ENCODE measurements around the gene DENND4A.

The DENND4A gene

GRCh38 chr15:65666257-65666656 is 125.8 kb downstream of the DENND4A start:
- no peak overlapping the region for H2AK5ac ChIP-seq (ENCODE audit: low read depth, low read length)
- H2BK15ac ChIP-seq (ENCODE audit: low read length): no peak overlapping the region
- no peak overlapping the region for H2BK5ac ChIP-seq (ENCODE audit: low read length)
- H4K8ac ChIP-seq (ENCODE audit: low read depth, low read length): no peak overlapping the region
- H3K4me1 ChIP-seq (ENCODE audit: control insufficient read depth in 2 of 2, insufficient read depth in 1 of 2, low read depth in 1 of 2, low read length in 2 of 2): no peaks in the 10 kb centered on the region
- H2AFZ ChIP-seq (ENCODE audit: low read length): no peak overlapping the region
- H3K27ac ChIP-seq (replicated peaks; ENCODE audit: low read length): no peak overlapping the region
- WGBS, 2 donors (ENCODE audit: extremely low coverage in 2 of 2, insufficient read length in 2 of 2, insufficient replicate concordance in 1 of 2): no CpG with 5 or more reads among the region's 3 CpGs
- H3K9me3 ChIP-seq (replicated peaks in 1 of 2; ENCODE audit: control insufficient read depth in 2 of 2, insufficient read depth in 1 of 2, low read depth in 1 of 2, low read length in 2 of 2): no peaks in the 10 kb centered on the region
- H3K4me2 ChIP-seq (ENCODE audit: insufficient read depth, low read length, poor library complexity, severe bottlenecking): no peak overlapping the region
- no peak overlapping the region for H2BK12ac ChIP-seq (ENCODE audit: low read length)
- no peaks in the 10 kb centered on the region for H3K79me1 ChIP-seq (ENCODE audit: low read depth, low read length)
- no peak overlapping the region for H4K91ac ChIP-seq (ENCODE audit: low read depth, low read length, poor library complexity)
- H2BK120ac ChIP-seq (ENCODE audit: low read depth, low read length): no peak overlapping the region
- H3K4me3 ChIP-seq (ENCODE audit: low read length in 2 of 2): no peak overlapping the region
- H3K18ac ChIP-seq (ENCODE audit: low read length): no peak overlapping the region
- peaks cover 0 to 15% of the 10 kb centered on the region in 2 donors for H3K36me3 ChIP-seq (replicated peaks in 1 of 2; ENCODE audit: control insufficient read depth in 2 of 2, insufficient read depth in 2 of 2, low read length in 2 of 2)
- H3K9ac ChIP-seq (ENCODE audit: low read depth, low read length, poor library complexity): no peak overlapping the region
- DNase-seq (ENCODE audit: low spot score): no peak
- no peak overlapping the region for H3K14ac ChIP-seq (ENCODE audit: low read length)
- no peak overlapping the region for H3K4ac ChIP-seq (ENCODE audit: low read length)
- no peaks in the 10 kb centered on the region for H3K27me3 ChIP-seq (ENCODE audit: control insufficient read depth in 3 of 3, insufficient read depth in 3 of 3, low read depth in 1 of 3, low read length in 3 of 3)
- no peak overlapping the region for H3K23ac ChIP-seq (ENCODE audit: low read depth, low read length, poor library complexity)

- H4K8ac ChIP-seq (ENCODE audit: low read depth, low read length): no peak overlapping the region
- WGBS, 2 donors (ENCODE audit: extremely low coverage in 2 of 2, insufficient read length in 2 of 2, insufficient replicate concordance in 1 of 2): no CpG with 5 or more reads among the region's 3 CpGs
- no peak overlapping the region for H2BK5ac ChIP-seq (ENCODE audit: low read length)
- no peak overlapping the region for H4K91ac ChIP-seq (ENCODE audit: low read depth, low read length, poor library complexity)
- H3K36me3 ChIP-seq (replicated peaks in 1 of 2; ENCODE audit: control insufficient read depth in 2 of 2, insufficient read depth in 2 of 2, low read length in 2 of 2): peaks cover 0 to 5% of the 10 kb centered on the region in 2 donors
- no peak overlapping the region for H2AFZ ChIP-seq (ENCODE audit: low read length)
- no peak overlapping the region for H3K4me2 ChIP-seq (ENCODE audit: insufficient read depth, low read length, poor library complexity, severe bottlenecking)
- H3K4me1 ChIP-seq (ENCODE audit: control insufficient read depth in 2 of 2, insufficient read depth in 1 of 2, low read depth in 1 of 2, low read length in 2 of 2): no peaks in the 10 kb centered on the region
- H3K14ac ChIP-seq (ENCODE audit: low read length): no peak overlapping the region
- H3K23ac ChIP-seq (ENCODE audit: low read depth, low read length, poor library complexity): no peak overlapping the region
- no peak overlapping the region for H2BK15ac ChIP-seq (ENCODE audit: low read length)
- H3K18ac ChIP-seq (ENCODE audit: low read length): no peak overlapping the region
- no peak overlapping the region for H3K4ac ChIP-seq (ENCODE audit: low read length)
- no peaks in the 10 kb centered on the region for H3K9me3 ChIP-seq (replicated peaks in 1 of 2; ENCODE audit: control insufficient read depth in 2 of 2, insufficient read depth in 1 of 2, low read depth in 1 of 2, low read length in 2 of 2)
- H2BK12ac ChIP-seq (ENCODE audit: low read length): no peak overlapping the region
- no peak overlapping the region for H3K4me3 ChIP-seq (ENCODE audit: low read length in 2 of 2)
- no peak overlapping the region for H3K27ac ChIP-seq (replicated peaks; ENCODE audit: low read length)
- no peak for DNase-seq (ENCODE audit: low spot score)
- no peaks in the 10 kb centered on the region for H3K79me1 ChIP-seq (ENCODE audit: low read depth, low read length)
- no peak overlapping the region for H3K9ac ChIP-seq (ENCODE audit: low read depth, low read length, poor library complexity)
- H3K27me3 ChIP-seq (ENCODE audit: control insufficient read depth in 3 of 3, insufficient read depth in 3 of 3, low read depth in 1 of 3, low read length in 3 of 3): no peaks in the 10 kb centered on the region
- no peak overlapping the region for H2BK120ac ChIP-seq (ENCODE audit: low read depth, low read length)
- no peak overlapping the region for H2AK5ac ChIP-seq (ENCODE audit: low read depth, low read length)
These were observed 128.6 kb downstream of the DENND4A start for GRCh38 chr15:65663521-65663920.

GRCh38 chr15:65660927-65661326 is 131.2 kb downstream of the DENND4A start:
- WGBS, 2 donors (ENCODE audit: extremely low coverage in 2 of 2, insufficient read length in 2 of 2, insufficient replicate concordance in 1 of 2): no CpG with 5 or more reads among the region's 2 CpGs

GRCh38 chr15:65659502-65660052 is 132.5 kb downstream of the DENND4A start:
- H3K9ac ChIP-seq (ENCODE audit: low read depth, low read length, poor library complexity): no peak overlapping the region
- no peak overlapping the region for H3K14ac ChIP-seq (ENCODE audit: low read length)
- no peak for DNase-seq (ENCODE audit: low spot score)

More at GRCh38 chr15:65660927-65661326, 131.2 kb downstream of the DENND4A start:
- H2BK15ac ChIP-seq (ENCODE audit: low read length): no peak overlapping the region
- no peak overlapping the region for H4K8ac ChIP-seq (ENCODE audit: low read depth, low read length)
- H2BK12ac ChIP-seq (ENCODE audit: low read length): no peak overlapping the region
- H3K4me1 ChIP-seq (ENCODE audit: control insufficient read depth in 2 of 2, insufficient read depth in 1 of 2, low read depth in 1 of 2, low read length in 2 of 2): no peaks in the 10 kb centered on the region
- no peak overlapping the region for H3K23ac ChIP-seq (ENCODE audit: low read depth, low read length, poor library complexity)
- H3K79me1 ChIP-seq (ENCODE audit: low read depth, low read length): no peaks in the 10 kb centered on the region
- H2BK5ac ChIP-seq (ENCODE audit: low read length): no peak overlapping the region
- no peak overlapping the region for H2BK120ac ChIP-seq (ENCODE audit: low read depth, low read length)
- H3K27me3 ChIP-seq (ENCODE audit: control insufficient read depth in 3 of 3, insufficient read depth in 3 of 3, low read depth in 1 of 3, low read length in 3 of 3): no peaks in the 10 kb centered on the region
- no peak overlapping the region for H3K9ac ChIP-seq (ENCODE audit: low read depth, low read length, poor library complexity)
- no peak overlapping the region for H3K4ac ChIP-seq (ENCODE audit: low read length)
- H3K27ac ChIP-seq (replicated peaks; ENCODE audit: low read length): no peak overlapping the region
- no peak for DNase-seq (ENCODE audit: low spot score)
- H3K9me3 ChIP-seq (replicated peaks in 1 of 2; ENCODE audit: control insufficient read depth in 2 of 2, insufficient read depth in 1 of 2, low read depth in 1 of 2, low read length in 2 of 2): no peaks in the 10 kb centered on the region
- H3K18ac ChIP-seq (ENCODE audit: low read length): no peak overlapping the region
- no peak overlapping the region for H3K14ac ChIP-seq (ENCODE audit: low read length)
- no peak overlapping the region for H2AK5ac ChIP-seq (ENCODE audit: low read depth, low read length)
- no peak overlapping the region for H2AFZ ChIP-seq (ENCODE audit: low read length)
- H4K91ac ChIP-seq (ENCODE audit: low read depth, low read length, poor library complexity): no peak overlapping the region
- no peak overlapping the region for H3K4me3 ChIP-seq (ENCODE audit: low read length in 2 of 2)
- H3K36me3 ChIP-seq (replicated peaks in 1 of 2; ENCODE audit: control insufficient read depth in 2 of 2, insufficient read depth in 2 of 2, low read length in 2 of 2): peaks cover 0 to 5% of the 10 kb centered on the region in 2 donors
- H3K4me2 ChIP-seq (ENCODE audit: insufficient read depth, low read length, poor library complexity, severe bottlenecking): no peak overlapping the region

More at GRCh38 chr15:65659502-65660052, 132.5 kb downstream of the DENND4A start:
- no peaks in the 10 kb centered on the region for H3K9me3 ChIP-seq (replicated peaks in 1 of 2; ENCODE audit: control insufficient read depth in 2 of 2, insufficient read depth in 1 of 2, low read depth in 1 of 2, low read length in 2 of 2)
- no CpG with 5 or more reads among the region's 4 CpGs for WGBS, 2 donors (ENCODE audit: extremely low coverage in 2 of 2, insufficient read length in 2 of 2, insufficient replicate concordance in 1 of 2)
- no peak overlapping the region for H3K4me2 ChIP-seq (ENCODE audit: insufficient read depth, low read length, poor library complexity, severe bottlenecking)
- no peak overlapping the region for H3K18ac ChIP-seq (ENCODE audit: low read length)
- no peak overlapping the region for H4K8ac ChIP-seq (ENCODE audit: low read depth, low read length)
- H3K27me3 ChIP-seq (ENCODE audit: control insufficient read depth in 3 of 3, insufficient read depth in 3 of 3, low read depth in 1 of 3, low read length in 3 of 3): no peaks in the 10 kb centered on the region
- H2AK5ac ChIP-seq (ENCODE audit: low read depth, low read length): no peak overlapping the region
- H3K27ac ChIP-seq (replicated peaks; ENCODE audit: low read length): no peak overlapping the region
- peaks cover 0 to 13% of the 10 kb centered on the region in 2 donors for H3K36me3 ChIP-seq (replicated peaks in 1 of 2; ENCODE audit: control insufficient read depth in 2 of 2, insufficient read depth in 2 of 2, low read length in 2 of 2)
- H3K4me1 ChIP-seq (ENCODE audit: control insufficient read depth in 2 of 2, insufficient read depth in 1 of 2, low read depth in 1 of 2, low read length in 2 of 2): no peaks in the 10 kb centered on the region
- no peak overlapping the region for H2BK120ac ChIP-seq (ENCODE audit: low read depth, low read length)
- H3K79me1 ChIP-seq (ENCODE audit: low read depth, low read length): no peaks in the 10 kb centered on the region
- no peak overlapping the region for H2AFZ ChIP-seq (ENCODE audit: low read length)
- no peak overlapping the region for H3K4me3 ChIP-seq (ENCODE audit: low read length in 2 of 2)
- H2BK15ac ChIP-seq (ENCODE audit: low read length): no peak overlapping the region
- H3K23ac ChIP-seq (ENCODE audit: low read depth, low read length, poor library complexity): no peak overlapping the region
- no peak overlapping the region for H4K91ac ChIP-seq (ENCODE audit: low read depth, low read length, poor library complexity)
- H2BK5ac ChIP-seq (ENCODE audit: low read length): no peak overlapping the region
- no peak overlapping the region for H2BK12ac ChIP-seq (ENCODE audit: low read length)
- H3K4ac ChIP-seq (ENCODE audit: low read length): no peak overlapping the region
